ENCODE measurements around the gene LY86. TPM values are rescaled to one million over a fixed set of nuclear protein-coding genes. Genes with fewer than 3 reads are reported as not detected.

Gene LY86
- total RNA-seq, 1 experiment from 2014 or later, result not detected

- H4K5ac ChIP-seq (ENCODE audit: insufficient read length, low read depth, low read length), result no peak overlapping the region
- no peak overlapping the region for H3K56ac ChIP-seq (ENCODE audit: insufficient read length, low read depth, low read length)
- H3K9ac ChIP-seq (ENCODE audit: extremely low read depth, insufficient read length, low read length), result no peak overlapping the region
- H4K20me1 ChIP-seq (ENCODE audit: control insufficient read depth, insufficient read depth, insufficient read length), result no peaks in the 10 kb centered on the region
- H3K14ac ChIP-seq (ENCODE audit: insufficient read depth, low read length), result no peak overlapping the region
- H3K36me3 Mint-ChIP-seq (ENCODE audit: insufficient read depth in 1 of 3, low read depth in 3 of 3), result no peaks in the 10 kb centered on the region
- no peak overlapping the region for H3K27ac ChIP-seq (ENCODE audit: insufficient read length, low read depth, low read length)
- no peak overlapping the region for H3K4me3 Mint-ChIP-seq
- no peaks in the 10 kb centered on the region for H3K9me3 Mint-ChIP-seq
- no peak overlapping the region for H3T11ph ChIP-seq (ENCODE audit: low read length)
- no peak for DNase-seq
- H3K9me3 ChIP-seq (ENCODE audit: control insufficient read depth, low read depth, low read length), result no peaks in the 10 kb centered on the region
- no peaks in the 10 kb centered on the region for H3K79me2 ChIP-seq (ENCODE audit: insufficient read depth, low read length)
- H3K4me1 Mint-ChIP-seq, result peaks cover 9 to 11% of the 10 kb centered on the region in 2 experiments
- no peak overlapping the region for H2BK5ac ChIP-seq (ENCODE audit: insufficient read length, low read length)
- no peaks in the 10 kb centered on the region for H3K27me3 ChIP-seq (ENCODE audit: insufficient read depth, low read length)
- no peak overlapping the region for H4K8ac ChIP-seq (replicated peaks; ENCODE audit: insufficient read length, low read depth, low read length)
- no peak overlapping the region for H2AFZ ChIP-seq (ENCODE audit: low read length)
- H3K4ac ChIP-seq (ENCODE audit: low read depth, low read length), result no peak overlapping the region
- H3K27me3 Mint-ChIP-seq (ENCODE audit: low read depth), result peaks cover 1% of the 10 kb centered on the region
- no peak overlapping the region for H3K18ac ChIP-seq (ENCODE audit: insufficient read length, low read depth, low read length)
- H2BK12ac ChIP-seq (ENCODE audit: insufficient read length, low read depth, low read length), result no peak overlapping the region
- no peak overlapping the region for H2BK15ac ChIP-seq (ENCODE audit: low read depth, low read length)
- H2BK120ac ChIP-seq (ENCODE audit: low read depth, low read length, poor library complexity, severe bottlenecking), result no peak overlapping the region
- no peak overlapping the region for H2BK20ac ChIP-seq (ENCODE audit: low read depth, low read length, poor library complexity, severe bottlenecking)
- H2AK5ac ChIP-seq (ENCODE audit: insufficient read length, low read length), result no peak overlapping the region
- WGBS (ENCODE audit: extremely low coverage, insufficient read length, low lambda C conversion rate), result no CpG with 5 or more reads among the region's 3 CpGs
- no peaks in the 10 kb centered on the region for H3K79me1 ChIP-seq (ENCODE audit: insufficient read depth, low read depth, low read length, poor library complexity, severe bottlenecking)
- H3K4me2 ChIP-seq (ENCODE audit: insufficient read depth, insufficient read length, low read length), result no peak overlapping the region
- TF ChIP-seq, protein P1, sequence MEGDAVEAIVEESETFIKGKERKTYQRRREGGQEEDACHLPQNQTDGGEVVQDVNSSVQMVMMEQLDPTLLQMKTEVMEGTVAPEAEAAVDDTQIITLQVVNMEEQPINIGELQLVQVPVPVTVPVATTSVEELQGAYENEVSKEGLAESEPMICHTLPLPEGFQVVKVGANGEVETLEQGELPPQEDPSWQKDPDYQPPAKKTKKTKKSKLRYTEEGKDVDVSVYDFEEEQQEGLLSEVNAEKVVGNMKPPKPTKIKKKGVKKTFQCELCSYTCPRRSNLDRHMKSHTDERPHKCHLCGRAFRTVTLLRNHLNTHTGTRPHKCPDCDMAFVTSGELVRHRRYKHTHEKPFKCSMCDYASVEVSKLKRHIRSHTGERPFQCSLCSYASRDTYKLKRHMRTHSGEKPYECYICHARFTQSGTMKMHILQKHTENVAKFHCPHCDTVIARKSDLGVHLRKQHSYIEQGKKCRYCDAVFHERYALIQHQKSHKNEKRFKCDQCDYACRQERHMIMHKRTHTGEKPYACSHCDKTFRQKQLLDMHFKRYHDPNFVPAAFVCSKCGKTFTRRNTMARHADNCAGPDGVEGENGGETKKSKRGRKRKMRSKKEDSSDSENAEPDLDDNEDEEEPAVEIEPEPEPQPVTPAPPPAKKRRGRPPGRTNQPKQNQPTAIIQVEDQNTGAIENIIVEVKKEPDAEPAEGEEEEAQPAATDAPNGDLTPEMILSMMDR (conservative IDR thresholded peaks at IDR 0.05), result no peak
- H3K4me1 ChIP-seq (ENCODE audit: insufficient read depth, low read length), result no peaks in the 10 kb centered on the region; the same call in 1 of the 2 replicates
- H4K91ac ChIP-seq (ENCODE audit: insufficient read length, low read depth, low read length), result no peak overlapping the region
- H3K27ac Mint-ChIP-seq, result no peak overlapping the region
- H3K23me2 ChIP-seq (ENCODE audit: insufficient read length, low read depth, low read length, poor library complexity, severe bottlenecking), result no peaks in the 10 kb centered on the region
- H3K23ac ChIP-seq (ENCODE audit: insufficient read length, low read depth, low read length), result no peak overlapping the region
These were observed 7.4 kb downstream of the LY86 start for GRCh38 chr6:6595952-6596351.

All from H9 (cell line).